Subcutaneous abdominal adipose tissue (tissue), 5 donors: Measurements from ENCODE around the gene DENND6A.

Experiments
- H3K27ac ChIP-seq: one replicate; pipeline ENCODE4 v1.7.0; 2013; ENCODE audit warnings: low read depth, mild to moderate bottlenecking, inconsistent platforms, low read length, moderate library complexity
- H3K27me3 ChIP-seq, 5 donors: one replicate each; pipeline ENCODE4 v1.7.0; 2013; ENCODE audit warnings: low read length in 5 of 5, inconsistent platforms in 1 of 5; ENCODE audit not compliant: control insufficient read depth in 5 of 5, insufficient read depth in 4 of 5
- H3K36me3 ChIP-seq, 5 donors: one replicate each; pipeline ENCODE4 v1.7.0; 2013; ENCODE audit warnings: low read length in 5 of 5; ENCODE audit not compliant: control insufficient read depth in 5 of 5, insufficient read depth in 5 of 5
- H3K4me1 ChIP-seq, 5 donors: one replicate each; pipeline ENCODE4 v1.7.0; 2013; ENCODE audit warnings: low read length in 5 of 5, mild to moderate bottlenecking in 3 of 5, moderate library complexity in 1 of 5; ENCODE audit not compliant: control insufficient read depth in 5 of 5, insufficient read depth in 5 of 5
- H3K4me3 ChIP-seq, 5 donors: one replicate each; pipeline ENCODE4 v1.7.0; 2013; ENCODE audit warnings: low read length in 5 of 5, low read depth in 1 of 5
- H3K9ac ChIP-seq, 5 donors: one replicate each; pipeline ENCODE4 v1.7.0; 2013; ENCODE audit warnings: low read length in 5 of 5, mild to moderate bottlenecking in 4 of 5, moderate library complexity in 3 of 5
- H3K9me3 ChIP-seq, 5 donors: one replicate each; pipeline ENCODE4 v1.7.0; 2013; ENCODE audit warnings: low read length in 5 of 5; ENCODE audit not compliant: control insufficient read depth in 5 of 5
- donor health status: healthy.
- donor health status: healthy.
- donor health status: healthy.
- donor health status: healthy.
- donor health status: healthy.

DENND6A gene

DNA sequence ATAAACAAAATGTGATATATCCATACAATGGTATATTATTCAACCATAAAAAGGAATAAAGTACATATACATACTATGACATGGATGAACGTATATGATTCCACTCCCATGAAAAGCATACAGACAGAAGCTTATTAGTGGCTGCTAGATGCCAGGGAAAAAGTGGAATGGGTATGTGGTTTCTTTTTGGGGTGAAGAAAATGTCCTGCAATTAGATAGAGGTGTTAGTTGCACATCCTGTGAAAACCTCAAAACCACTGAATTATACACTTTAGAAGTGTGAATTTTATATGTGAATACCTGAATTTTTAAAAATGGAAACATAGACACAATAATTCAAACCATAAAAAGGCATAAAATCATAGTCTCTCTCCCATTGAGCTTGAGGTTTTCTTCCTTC is 11.2 kb downstream of the DENND6A start:
- H3K27me3 ChIP-seq = no peaks in the 10 kb centered on the region
- H3K9ac ChIP-seq = no peak overlapping the region
- no peak overlapping the region for H3K4me3 ChIP-seq
- H3K36me3 ChIP-seq = peaks cover 0 to 16% (median 8%) of the 10 kb centered on the region in 5 donors
- no peaks in the 10 kb centered on the region for H3K4me1 ChIP-seq
- H3K27ac ChIP-seq = no peak overlapping the region
- no peaks in the 10 kb centered on the region for H3K9me3 ChIP-seq

GRCh38 chr3:57680046-57680445 is 12.8 kb downstream of the DENND6A start:
- H3K27me3 ChIP-seq = no peaks in the 10 kb centered on the region
- no peak overlapping the region for H3K27ac ChIP-seq
- H3K9ac ChIP-seq = no peak overlapping the region
- no peaks in the 10 kb centered on the region for H3K9me3 ChIP-seq
- H3K4me1 ChIP-seq = peaks cover 0 to 5% (median 0%) of the 10 kb centered on the region in 5 donors
- H3K36me3 ChIP-seq = peaks cover 0 to 16% (median 8%) of the 10 kb centered on the region in 5 donors
- H3K4me3 ChIP-seq = no peak overlapping the region

DNA sequence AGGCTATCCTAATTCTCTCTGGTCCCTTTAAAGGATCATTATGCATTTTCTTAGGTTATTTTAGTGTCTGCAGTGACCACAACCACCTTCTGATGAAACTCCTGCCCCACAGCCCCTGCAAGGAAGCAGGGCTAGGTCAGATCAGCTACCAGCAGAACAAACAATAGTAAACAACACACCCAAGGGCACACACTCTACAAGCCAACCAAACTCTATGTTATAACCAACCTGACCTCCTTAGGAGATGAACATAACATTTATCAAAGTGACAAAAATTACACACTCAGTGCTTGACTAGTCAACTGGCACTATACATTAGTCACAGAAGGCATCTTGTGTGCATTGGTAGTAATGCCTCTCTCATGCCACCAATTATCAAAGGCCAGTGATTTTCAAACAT is 17.3 kb downstream of the DENND6A start:
- H3K4me1 ChIP-seq = peaks cover 0 to 8% (median 3%) of the 10 kb centered on the region in 5 donors

DNA sequence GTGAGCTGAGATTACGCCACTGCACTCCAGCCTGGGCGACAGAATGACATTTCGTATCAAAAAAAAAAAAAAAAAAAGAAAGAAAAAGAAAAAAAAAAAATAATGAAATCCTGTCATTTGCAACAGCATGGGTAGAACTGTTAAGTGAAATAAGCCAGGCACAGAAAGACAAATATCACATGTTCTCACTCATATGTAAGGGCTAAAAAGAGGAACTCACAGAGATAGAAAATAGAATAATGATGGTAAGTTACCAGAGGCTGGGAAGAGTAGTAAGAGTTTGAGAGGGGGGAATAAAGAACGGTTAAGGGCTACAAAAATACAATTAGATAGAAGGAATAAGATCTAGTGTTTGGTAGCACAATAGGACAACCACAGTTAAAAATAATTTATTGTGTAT is 19.7 kb downstream of the DENND6A start:
- Histone ChIP-seq H3K9me3 (no peaks in the 10 kb centered on the region), H3K4me1 (peaks cover 0 to 8% (median 3%) of the 10 kb centered on the region in 5 donors), H3K9ac (no peak overlapping the region), H3K36me3 (peaks cover 4 to 15% (median 6%) of the 10 kb centered on the region in 5 donors), H3K27me3 (no peaks in the 10 kb centered on the region), H3K4me3 (no peak overlapping the region), H3K27ac (no peak overlapping the region)

More for the DNA sequence above, 17.3 kb downstream of the DENND6A start:
- Histone ChIP-seq H3K9me3 (no peaks in the 10 kb centered on the region), H3K36me3 (peaks cover 0 to 17% (median 9%) of the 10 kb centered on the region in 5 donors), H3K27ac (no peak overlapping the region), H3K27me3 (no peaks in the 10 kb centered on the region), H3K4me3 (no peak overlapping the region), H3K9ac (no peak overlapping the region)

DNA sequence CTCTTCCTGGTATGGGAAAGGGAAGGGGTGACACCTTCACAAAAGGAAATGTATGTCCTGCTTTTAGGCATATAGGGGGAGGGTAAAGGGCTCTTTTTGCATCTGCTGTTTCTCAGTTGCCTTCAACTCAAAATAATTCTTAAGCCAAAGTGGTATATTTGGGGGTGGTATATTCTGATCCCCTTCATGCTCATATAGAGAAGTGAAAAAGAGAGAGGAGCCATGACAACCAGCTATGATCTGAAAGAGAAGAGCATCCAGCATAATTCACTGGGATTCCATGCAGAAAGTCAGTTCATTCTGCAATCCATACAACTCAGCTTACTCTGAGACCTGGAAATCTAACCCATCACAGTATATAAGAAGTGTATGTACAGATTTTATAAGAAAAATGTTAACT is 22.3 kb downstream of the DENND6A start:
- Histone ChIP-seq H3K9me3 (no peaks in the 10 kb centered on the region), H3K27ac (no peak overlapping the region), H3K9ac (no peak overlapping the region), H3K4me1 (peaks cover 0 to 8% (median 1%) of the 10 kb centered on the region in 5 donors), H3K36me3 (peaks cover 6 to 24% (median 10%) of the 10 kb centered on the region in 5 donors), H3K4me3 (no peak overlapping the region), H3K27me3 (no peaks in the 10 kb centered on the region)

GRCh38 chr3:57661404-57661803 is 31.5 kb downstream of the DENND6A start:
- Histone ChIP-seq H3K27ac (no peak overlapping the region), H3K9me3 (no peaks in the 10 kb centered on the region), H3K36me3 (peaks cover 19 to 35% (median 32%) of the 10 kb centered on the region in 5 donors), H3K4me3 (no peak overlapping the region), H3K4me1 (peaks cover 0 to 11% (median 0%) of the 10 kb centered on the region in 5 donors), H3K27me3 (no peaks in the 10 kb centered on the region), H3K9ac (peak overlapping the region in 1 of 5 donors; percentile 40)

- peaks cover 0 to 11% (median 0%) of the 10 kb centered on the region in 5 donors for H3K4me1 ChIP-seq
- H3K27me3 ChIP-seq = no peaks in the 10 kb centered on the region
- no peaks in the 10 kb centered on the region for H3K9me3 ChIP-seq
- no peak overlapping the region for H3K9ac ChIP-seq
- peaks cover 14 to 29% (median 26%) of the 10 kb centered on the region in 5 donors for H3K36me3 ChIP-seq
- H3K27ac ChIP-seq = no peak overlapping the region
- no peak overlapping the region for H3K4me3 ChIP-seq
Observed at GRCh38 chr3:57659806-57660439, 33.0 kb downstream of the DENND6A start.

- no peaks in the 10 kb centered on the region for H3K27me3 ChIP-seq
- H3K27ac ChIP-seq = no peak overlapping the region
- H3K9me3 ChIP-seq = no peaks in the 10 kb centered on the region
- no peak overlapping the region for H3K4me3 ChIP-seq
- H3K36me3 ChIP-seq = peaks cover 17 to 34% (median 29%) of the 10 kb centered on the region in 5 donors
- H3K9ac ChIP-seq = no peak overlapping the region
- H3K4me1 ChIP-seq = peaks cover 0 to 11% (median 0%) of the 10 kb centered on the region in 5 donors
Observed at GRCh38 chr3:57659004-57659673, 33.7 kb downstream of the DENND6A start.

- H3K9me3 ChIP-seq = no peaks in the 10 kb centered on the region
- H3K27ac ChIP-seq = no peak overlapping the region
- peaks cover 0 to 11% (median 0%) of the 10 kb centered on the region in 5 donors for H3K4me1 ChIP-seq
- no peaks in the 10 kb centered on the region for H3K27me3 ChIP-seq
- H3K4me3 ChIP-seq = no peak overlapping the region
- no peak overlapping the region for H3K9ac ChIP-seq
- H3K36me3 ChIP-seq = peaks cover 19 to 35% (median 29%) of the 10 kb centered on the region in 5 donors
Observed at GRCh38 chr3:57658536-57658935, 34.3 kb downstream of the DENND6A start.

- H3K27me3 ChIP-seq = no peaks in the 10 kb centered on the region
- H3K36me3 ChIP-seq = peaks cover 32 to 49% (median 36%) of the 10 kb centered on the region in 5 donors
- no peaks in the 10 kb centered on the region for H3K9me3 ChIP-seq
- H3K4me3 ChIP-seq = no peak overlapping the region
- H3K27ac ChIP-seq = no peak overlapping the region
- peaks cover 0 to 11% (median 0%) of the 10 kb centered on the region in 5 donors for H3K4me1 ChIP-seq
- H3K9ac ChIP-seq = no peak overlapping the region
Observed at GRCh38 chr3:57655727-57656126, 37.1 kb downstream of the DENND6A start.
